ENCODE results near the gene GOLGA6C.
"Not testable (repeated sequence)": the region's sequence is repeated elsewhere in the genome, so short reads cannot be mapped to it uniquely, and the experiment has no call there.

The GOLGA6C gene, protein sequence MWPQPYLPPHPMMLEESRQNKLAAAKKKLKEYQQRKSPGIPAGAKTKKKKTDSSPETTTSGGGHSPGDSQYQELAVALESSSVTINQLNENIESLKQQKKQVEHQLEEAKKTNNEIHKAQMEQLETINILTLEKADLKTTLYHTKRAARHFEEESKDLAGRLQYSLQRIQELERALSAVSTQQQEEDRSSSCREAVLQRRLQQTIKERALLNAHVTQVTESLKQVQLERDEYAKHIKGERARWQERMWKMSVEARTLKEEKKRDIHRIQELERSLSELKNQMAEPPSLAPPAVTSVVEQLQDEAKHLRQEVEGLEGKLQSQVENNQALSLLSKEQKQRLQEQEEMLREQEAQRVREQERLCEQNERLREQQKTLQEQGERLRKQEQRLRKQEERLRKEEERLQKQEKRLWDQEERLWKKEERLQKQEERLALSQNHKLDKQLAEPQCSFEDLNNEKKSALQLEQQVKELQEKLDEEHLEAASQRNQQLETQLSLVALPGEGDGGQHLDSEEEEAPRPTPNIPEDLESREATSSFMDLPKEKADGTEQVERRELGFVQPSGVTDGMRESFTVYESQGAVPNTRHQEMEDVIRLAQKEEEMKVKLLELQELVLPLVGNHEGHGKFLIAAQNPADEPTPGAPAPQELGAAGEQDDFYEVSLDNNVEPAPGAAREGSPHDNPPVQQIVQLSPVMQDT

DNA sequence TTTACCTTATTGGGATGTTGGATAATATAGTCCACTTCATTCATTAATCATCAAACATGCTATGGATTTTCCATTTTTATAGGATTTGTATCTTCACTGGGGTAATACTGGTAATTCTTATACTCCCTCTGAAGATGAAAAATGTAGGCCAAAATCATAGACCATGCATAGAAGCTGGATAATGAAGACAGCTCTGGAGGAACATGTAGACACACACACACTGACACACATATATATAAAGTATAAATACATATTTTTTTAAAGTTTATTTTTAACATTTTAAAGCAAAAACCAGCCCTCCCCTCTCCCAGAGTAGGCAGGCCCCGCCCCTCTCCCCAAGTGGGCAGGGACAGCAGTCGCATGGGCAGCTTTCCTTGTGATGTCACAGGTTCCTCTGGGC, at the start of gene GOLGA6C:
Gene GOLGA6C, plus strand, starts transcription at position 301 of the 400 bp plus-strand sequence. CDS start 265 bp downstream, outside the sequence.
- not testable (repeated sequence) for DNase-seq (ENCODE audit: low spot score)

- no peak for DNase-seq (ENCODE audit: low spot score)
These were observed 49.4 kb upstream of the GOLGA6C start for GRCh38 chr15:75208501-75209288.

DNA sequence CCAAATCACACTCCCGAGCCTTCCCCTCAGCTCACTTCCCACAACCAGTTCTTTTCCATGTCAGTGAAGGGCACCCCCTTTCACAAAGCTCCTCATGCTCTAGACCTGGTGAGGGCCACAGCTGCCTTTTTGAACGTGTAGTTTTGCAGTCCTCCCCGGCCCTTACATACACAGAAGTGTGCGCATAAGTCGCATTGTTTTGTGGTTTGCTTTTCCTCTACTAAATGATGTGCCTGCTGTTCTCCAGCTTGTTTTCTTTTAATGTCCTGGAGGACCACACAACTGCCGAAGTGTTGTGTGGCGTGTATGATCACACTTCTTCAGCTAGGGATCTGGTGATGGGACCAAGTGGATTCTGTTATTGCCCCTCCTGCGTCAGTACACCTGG, 48.9 kb upstream of the GOLGA6C start:
- no peak for DNase-seq (ENCODE audit: low spot score)

DNA sequence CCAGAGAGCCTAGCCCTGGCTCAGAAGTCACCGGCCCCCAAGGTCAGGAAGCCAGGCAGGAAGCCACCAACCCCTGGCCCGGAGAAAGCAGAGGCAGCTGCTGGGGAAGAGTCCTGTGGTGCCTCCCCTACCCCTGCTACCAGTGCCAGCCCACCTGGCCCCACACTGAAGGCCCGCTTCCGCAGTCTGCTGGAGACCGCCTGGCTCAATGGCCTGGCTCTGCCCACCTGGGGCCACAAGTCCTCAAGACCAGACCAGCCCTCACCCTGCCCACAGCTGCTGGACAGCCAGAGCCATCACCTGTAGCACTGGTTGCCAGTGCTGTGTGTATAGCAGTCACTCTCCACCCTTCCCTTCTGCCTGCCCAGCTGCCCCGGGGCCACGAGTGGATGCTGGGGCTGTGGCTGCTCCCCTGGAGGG, 47.3 kb upstream of the GOLGA6C start:
- no peak for DNase-seq (ENCODE audit: low spot score)

GRCh38 chr15:75211436-75212199, 46.5 kb upstream of the GOLGA6C start:
- no peak for DNase-seq (ENCODE audit: low spot score)

DNA sequence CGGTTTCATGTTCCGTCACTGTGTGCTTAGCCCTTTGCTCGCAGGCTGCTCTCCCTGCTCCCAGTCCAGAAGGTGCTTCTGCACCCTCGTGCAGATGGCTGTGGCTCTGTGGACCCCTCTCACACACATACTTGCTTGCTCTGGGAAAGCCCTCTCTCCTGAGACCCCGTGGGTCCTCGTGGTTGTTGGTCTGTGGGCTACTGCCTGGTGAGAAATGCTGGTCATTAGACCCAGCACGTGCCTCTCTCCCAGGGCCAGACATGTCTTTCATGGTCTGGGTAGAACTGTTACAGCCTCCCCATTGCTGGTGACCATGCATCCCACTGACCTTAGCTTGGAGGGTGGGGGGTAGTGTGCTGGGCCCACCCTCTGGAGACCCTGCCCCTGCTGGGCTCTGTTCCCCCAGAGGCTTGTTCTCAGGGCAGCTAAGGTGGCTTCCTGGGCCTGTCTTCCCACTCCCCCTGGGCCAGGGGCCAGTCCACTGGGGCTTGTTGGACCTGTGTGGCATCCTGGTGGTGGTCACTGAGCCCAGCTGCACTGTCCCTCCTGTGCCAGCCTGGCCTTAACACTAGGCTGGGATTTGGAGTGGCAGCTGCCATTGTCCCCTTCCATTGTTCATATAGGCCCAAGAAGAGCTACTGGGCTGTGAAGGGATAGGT, 45.8 kb upstream of the GOLGA6C start:
- DNase-seq (ENCODE audit: low spot score) = no peak

- DNase-seq (ENCODE audit: low spot score) = no peak
These were observed 44.8 kb upstream of the GOLGA6C start for GRCh38 chr15:75213212-75213767.

GRCh38 chr15:75213768-75214221, 44.3 kb upstream of the GOLGA6C start:
- DNase-seq (ENCODE audit: low spot score) = no peak

- DNase-seq (ENCODE audit: low spot score) = no peak
These were observed 43.6 kb upstream of the GOLGA6C start for GRCh38 chr15:75214293-75215096.

GRCh38 chr15:75215107-75216004, 42.8 kb upstream of the GOLGA6C start:
- no peak for DNase-seq (ENCODE audit: low spot score)

DNA sequence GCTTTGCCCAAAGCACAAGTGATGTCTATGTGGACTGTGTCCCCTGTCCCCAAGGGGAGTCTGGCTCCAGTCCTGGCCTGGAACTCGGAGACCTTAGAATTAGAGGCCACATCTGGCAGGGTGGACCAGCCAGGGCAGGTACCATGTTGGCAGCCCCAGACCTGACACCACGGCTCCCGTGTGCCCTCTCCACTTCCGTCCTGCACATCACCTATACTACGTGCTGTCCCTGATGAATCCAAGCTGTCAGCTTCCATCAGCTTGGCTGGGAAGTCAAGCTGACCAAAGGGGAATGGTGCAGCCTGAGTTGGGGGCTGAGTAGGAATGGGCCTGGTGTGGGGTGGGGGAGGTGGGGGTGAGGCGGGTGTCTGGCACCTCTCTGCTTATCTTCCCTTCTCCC, 41.1 kb upstream of the GOLGA6C start:
- no peak for DNase-seq (ENCODE audit: low spot score)

GRCh38 chr15:75217574-75217973, 40.6 kb upstream of the GOLGA6C start:
- DNase-seq (ENCODE audit: low spot score) = not testable (repeated sequence)

- not testable (repeated sequence) for DNase-seq (ENCODE audit: low spot score)
These were observed 38.6 kb upstream of the GOLGA6C start for GRCh38 chr15:75219507-75219929.

DNA sequence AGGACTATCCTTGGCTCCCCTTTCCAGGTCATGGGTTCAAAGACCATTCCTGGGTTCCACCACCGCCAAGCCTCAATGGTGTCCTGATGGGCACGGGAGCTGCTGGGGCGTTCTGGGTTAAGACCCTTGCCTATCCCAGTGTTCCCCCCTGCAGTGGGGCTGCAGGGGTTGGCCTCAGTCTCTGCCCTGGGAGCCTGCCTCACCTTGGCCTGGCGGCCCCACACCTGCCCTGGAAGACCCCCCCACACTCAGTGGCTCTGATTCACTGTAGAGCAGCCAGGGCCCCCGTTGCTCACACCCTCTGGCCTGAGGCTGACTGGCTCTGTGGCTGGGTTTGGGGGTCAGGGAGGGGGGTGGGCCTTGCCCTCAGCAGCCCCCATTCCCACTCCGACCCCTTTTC, 34.4 kb upstream of the GOLGA6C start:
- no peak for DNase-seq (ENCODE audit: low spot score)

- DNase-seq (ENCODE audit: low spot score) = no peak
These were observed 33.9 kb upstream of the GOLGA6C start for GRCh38 chr15:75224281-75224680.

DNA sequence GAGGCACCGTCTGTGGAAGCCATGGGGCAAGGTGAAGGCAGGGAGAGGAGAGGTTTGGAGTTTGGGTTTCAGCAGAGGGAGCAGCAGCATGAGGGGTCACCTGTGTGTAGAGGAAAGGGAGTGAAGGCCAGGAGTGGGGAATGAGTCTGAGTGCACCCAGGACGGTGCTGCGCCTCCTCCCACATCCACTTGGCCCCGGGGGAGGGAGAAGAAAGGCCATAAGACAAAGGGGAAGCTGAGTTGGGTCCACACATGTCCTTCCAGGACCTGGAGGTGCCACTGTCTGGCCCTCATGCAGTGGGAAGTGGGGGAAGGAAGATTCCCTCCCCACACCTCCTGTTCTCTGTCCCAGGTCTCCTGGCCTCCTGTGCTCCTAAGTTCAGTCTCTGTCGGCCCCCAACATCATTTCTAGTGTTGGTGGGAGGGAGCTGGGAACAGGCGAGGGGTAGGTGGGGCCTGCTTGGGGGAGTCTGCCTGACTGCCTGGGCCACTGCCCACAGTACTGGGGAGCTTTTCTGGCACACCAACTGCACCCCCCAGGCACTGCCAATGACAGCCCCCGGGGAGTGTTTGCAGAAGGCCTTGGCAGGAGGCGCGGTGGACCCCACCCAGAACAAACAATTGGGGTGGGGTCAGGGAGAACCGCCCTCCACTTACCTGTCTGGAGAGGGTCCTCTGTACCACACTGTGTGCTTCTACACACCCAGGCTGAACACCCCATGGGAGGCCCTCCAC, 32.9 kb upstream of the GOLGA6C start:
- not testable (repeated sequence) for DNase-seq (ENCODE audit: low spot score)

GRCh38 chr15:75225951-75226732, 32.0 kb upstream of the GOLGA6C start:
- DNase-seq (ENCODE audit: low spot score) = no peak

Data from RKO (cell line).